ENCODE data around the gene SMDT1.
"Not testable (repeated sequence)": the region's sequence is repeated elsewhere in the genome, so short reads cannot be mapped to it uniquely, and the experiment has no call there.

SMDT1 gene

DNA sequence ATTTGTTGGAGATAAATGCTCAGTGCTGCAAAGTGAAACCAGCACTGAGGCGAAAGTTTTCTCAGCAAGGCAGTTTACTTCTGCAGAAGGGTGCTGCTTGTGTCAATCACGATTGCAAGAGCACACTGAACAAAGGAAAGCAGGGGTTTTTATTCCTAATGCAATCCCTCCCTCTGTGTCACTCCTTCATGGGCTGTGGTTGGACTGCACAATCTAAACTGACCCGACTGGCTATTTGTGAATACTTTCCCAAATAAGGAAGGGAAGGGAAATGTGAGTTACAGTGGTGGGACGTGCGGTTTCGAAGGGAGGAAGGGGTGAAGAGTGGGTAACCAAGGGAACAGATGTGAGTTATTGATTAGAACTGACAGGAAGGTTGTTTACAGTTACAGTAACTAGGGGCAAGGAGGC, 35.9 kb downstream of the SMDT1 start:
- not testable (repeated sequence) for DNase-seq

DNA sequence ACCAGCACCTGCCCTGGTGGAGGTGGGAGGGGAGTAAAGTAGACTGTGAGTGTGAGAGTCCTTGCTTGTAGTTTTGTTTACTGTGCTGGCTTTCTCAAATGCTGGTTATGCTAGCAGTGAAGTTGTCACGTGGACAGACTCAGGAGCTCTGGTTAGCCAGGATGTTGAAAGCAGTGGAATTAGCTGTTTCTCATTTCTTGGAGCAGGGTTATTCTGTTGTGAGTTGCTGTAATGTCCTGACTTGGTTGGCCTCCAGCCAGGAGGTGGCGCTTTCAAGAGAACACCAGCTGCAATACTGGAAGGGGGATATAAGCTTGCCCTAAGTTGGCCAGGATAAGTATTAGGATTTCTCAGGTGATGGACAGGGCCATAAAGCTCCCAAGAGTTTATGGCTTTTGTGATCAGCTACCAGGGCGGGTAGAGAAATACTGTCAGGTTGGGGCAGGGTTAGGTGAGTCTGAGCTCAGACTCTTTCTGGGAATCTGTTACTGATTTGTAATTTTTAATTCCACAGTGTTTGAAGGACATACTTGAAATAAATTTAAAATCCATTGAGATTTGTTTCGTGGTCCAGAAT, 37.4 kb downstream of the SMDT1 start:
- no peak for DNase-seq

DNA sequence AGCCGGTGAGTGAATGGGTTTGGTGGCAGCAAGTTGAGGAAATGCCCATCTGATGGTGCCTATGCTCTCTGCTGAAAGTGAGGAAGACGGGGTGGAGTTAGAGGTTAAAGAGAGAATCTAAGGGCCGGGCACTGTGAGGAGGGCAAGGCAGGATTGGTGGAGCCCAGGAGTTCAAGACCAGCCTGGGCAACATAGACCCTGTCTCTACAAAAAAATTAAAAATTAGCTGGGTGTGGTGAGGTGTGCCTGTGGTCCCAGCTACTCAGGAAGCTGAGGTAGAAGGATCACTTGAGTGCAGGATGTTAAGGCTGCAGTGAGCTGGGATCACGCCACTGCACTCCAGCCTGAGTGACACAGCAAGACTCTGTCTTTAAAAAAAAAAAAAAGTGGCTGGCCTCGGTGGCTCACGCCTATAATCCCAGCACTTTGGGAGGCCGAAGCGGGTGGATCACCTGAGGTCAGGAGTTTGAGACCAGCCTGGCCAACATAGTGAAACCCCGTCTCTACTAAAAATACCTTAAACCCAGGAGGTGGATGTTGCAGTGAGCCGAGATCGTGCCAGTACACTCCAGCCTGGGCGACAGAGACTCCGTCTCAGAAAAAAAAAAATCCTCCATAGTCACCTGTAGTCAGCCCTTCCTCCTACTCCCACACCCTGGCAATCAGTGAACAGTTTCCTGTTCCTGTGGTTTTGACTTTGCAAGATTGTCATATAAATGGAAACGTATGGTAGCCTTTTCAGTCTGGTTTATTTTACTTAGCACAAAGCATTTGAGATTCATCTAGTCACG, 40.9 kb downstream of the SMDT1 start:
- DNase-seq: not testable (repeated sequence)

DNA sequence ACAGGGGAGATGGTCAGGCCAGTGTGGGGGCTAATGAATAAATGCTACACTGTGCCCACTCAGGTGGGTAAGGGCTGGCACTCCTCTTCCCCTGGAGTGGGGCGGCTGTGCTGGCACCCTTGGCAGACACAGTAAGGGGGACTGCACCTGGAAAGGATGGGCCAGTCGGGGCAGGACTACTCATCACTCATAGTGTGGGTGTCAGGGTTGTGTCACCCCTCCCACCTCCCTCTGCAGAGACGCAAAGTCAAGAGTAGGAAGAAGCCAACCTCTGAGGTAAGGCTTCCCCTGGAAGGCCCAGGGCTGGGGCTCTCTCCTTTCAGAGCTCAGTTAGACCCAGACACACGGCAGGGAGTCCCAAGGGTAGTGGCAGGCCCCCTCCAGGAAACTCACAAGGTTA, 44.0 kb downstream of the SMDT1 start:
- not testable (repeated sequence) for DNase-seq

DNA sequence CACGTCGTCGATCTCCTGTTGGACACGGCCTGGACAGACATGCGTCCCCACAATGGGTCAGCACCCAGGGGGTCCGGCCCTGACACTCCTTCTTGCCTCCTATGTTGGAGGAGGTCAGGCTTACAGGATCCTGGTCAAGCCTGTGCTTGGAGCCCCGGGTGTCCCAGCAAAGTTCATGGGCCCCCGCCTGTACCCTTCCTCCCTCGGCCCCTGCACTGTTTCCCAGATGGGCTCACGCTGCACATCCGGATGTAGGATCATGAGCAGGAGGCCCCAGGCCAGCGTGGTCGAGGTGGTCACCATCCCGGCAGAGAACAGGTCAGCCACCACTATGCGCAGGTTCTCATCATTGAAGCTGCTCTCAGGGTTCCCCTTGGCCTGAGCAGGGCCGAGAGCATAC, 48.1 kb downstream of the SMDT1 start:
- no peak for DNase-seq

DNA sequence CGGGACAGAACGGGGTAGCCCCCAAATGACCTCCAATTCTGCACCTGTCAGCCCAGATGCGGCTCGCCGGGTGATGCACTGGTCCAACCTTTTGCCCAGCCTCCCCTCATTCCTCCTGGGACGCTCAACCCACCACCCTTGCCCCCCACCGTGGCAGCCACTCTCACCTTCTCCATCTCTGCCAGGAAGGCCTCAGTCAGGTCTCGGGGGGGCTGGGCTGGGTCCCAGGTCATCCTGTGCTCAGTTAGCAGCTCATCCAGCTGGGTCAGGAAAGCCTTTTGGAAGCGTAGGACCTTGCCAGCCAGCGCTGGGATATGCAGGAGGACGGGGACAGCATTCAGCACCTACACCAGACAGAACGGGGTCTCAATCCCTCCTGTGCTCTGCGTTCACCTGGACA, 48.5 kb downstream of the SMDT1 start:
- not testable (repeated sequence) for DNase-seq

DNA sequence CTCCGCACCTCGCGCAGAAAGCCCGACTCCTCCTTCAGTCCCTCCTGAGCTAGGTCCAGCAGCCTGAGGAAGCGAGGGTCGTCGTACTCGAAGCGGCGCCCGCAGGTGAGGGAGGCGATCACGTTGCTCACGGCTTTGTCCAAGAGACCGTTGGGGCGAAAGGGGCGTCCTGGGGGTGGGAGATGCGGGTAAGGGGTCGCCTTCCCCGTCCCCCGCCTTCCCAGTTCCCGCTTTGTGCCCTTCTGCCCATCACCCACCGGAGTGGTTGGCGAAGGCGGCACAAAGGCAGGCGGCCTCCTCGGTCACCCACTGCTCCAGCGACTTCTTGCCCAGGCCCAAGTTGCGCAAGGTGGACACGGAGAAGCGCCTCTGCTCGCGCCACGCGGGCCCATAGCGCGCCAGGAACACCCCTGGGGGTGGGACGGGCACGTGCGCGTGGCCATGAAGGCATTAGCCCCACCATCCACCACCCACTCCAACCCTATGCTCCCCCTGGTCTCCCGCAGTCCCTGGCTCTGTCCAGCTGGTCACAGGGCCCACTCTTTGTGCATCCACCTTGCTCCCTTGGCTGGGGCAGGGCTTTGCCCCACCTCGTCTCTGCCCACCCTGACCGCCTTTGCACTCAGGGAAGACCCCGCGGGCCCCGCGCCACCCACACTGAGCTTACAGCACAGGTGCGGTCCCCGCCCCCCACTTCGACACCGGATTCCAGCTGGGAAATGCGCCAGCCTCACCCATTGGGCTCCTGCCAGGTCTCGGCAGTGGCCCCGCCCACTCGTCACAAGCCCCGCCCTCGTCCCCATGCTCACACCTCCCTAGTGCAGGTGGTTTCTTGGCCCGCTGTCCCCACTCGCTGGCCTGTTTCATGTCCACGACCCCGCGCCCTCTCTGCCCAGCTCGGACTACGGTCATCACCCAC, 49.5 kb downstream of the SMDT1 start:
- DNase-seq: peak; percentile 34

DNA sequence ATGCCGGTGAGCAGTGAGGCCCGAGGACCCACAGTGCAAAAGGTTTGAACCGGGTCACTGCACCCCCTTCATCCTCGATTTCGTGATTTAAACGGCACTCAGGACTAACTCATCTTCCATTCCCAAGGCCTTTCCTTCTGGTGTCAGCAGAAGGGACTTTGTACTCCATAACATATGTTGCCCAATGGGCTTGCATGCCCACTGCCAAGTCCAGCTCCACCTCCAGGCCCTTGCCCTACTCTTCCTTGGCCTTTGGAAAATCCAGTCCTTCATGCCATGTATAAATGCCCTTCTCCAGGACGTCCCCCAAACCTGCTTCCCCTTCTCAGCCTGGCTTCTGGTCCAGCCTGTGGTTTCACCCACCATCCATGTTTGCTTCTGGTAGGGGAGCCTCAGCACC, 50.7 kb downstream of the SMDT1 start:
- DNase-seq: not testable (repeated sequence)

DNA sequence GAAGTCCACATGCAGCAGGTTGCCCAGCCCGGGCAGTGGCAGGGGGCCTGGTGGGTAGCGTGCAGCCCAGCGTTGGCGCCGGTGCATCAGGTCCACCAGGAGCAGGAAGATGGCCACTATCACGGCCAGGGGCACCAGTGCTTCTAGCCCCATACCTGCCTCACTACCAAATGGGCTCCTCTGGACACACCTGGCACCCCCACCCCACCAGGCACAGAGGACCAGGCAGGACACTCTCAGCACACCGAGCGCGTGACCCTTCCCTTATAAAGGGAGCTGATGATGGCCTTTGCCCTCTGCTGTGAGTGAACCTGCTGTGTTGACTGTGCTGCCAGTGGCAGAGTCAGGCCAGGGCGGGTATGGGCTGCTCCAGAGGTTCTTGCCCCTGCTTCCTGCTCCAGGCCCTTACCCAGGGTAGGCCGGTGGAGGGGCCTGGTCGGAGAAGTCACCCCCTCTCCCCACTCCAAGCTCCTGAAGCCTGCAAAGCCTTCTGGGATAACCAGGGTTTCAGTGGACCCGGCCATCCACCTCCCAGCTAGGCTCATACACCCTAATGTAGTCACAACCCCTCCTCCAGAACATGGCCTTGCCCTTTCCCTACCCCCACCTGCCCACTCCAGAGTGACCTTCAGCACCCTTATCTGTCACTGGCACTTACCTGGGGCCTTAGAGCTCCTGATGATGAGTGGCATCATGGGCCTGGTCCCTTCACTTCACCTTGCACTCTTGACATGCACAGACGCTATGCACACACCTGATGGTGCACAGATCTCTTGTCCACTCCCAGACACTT, 51.3 kb downstream of the SMDT1 start, which contains the start of gene CYP2D6:
Gene CYP2D6, minus strand, starts transcription at position 172 of the 793 bp plus-strand sequence. Its CDS starts 19 bp downstream, at position 153.
- DNase-seq: not testable (repeated sequence)

DNA sequence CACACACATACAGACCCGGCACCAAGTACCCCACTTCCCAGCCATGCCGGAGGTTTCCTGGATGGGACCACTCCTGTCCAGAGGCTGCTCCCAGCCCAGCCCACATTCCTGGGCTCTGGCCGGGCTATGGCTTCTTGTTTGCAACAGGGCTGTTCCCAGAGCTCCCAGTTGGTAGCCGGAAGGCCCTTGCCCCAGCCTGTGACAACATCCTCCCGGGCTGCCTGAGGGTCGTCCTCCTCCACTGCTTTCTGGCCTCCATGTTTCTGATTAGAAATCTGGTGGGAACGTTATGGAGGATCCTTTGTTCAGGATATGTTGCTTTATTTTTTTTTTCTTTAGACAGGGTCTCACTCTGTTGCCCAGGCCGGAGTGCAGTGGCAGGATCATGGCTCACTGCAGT, 52.1 kb downstream of the SMDT1 start:
- no peak for DNase-seq

DNA sequence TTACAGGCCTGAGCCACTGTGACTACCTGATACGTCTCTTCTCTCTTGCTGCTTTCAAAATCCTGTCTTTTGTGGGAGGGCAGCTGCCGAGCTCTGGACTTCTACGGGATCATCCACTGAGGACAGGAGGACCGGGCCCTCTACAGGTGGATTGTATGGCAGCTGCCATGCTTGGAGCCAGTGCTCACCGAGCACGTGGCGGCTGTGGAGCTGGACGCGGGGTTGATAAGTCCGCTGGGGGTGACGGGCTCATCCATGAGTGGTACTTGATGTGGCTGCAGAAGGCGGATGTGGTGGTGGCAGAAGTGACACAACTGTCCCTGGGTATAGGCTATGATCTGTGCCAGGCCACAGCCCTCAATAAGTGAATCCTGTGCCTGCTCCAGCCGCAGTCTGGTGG, 53.0 kb downstream of the SMDT1 start:
- no peak for DNase-seq
